Measurements from ENCODE around the gene FOXD4.
"Not testable (repeated sequence)": the region's sequence is repeated elsewhere in the genome, so short reads cannot be mapped to it uniquely, and the experiment has no call there.

DNA sequence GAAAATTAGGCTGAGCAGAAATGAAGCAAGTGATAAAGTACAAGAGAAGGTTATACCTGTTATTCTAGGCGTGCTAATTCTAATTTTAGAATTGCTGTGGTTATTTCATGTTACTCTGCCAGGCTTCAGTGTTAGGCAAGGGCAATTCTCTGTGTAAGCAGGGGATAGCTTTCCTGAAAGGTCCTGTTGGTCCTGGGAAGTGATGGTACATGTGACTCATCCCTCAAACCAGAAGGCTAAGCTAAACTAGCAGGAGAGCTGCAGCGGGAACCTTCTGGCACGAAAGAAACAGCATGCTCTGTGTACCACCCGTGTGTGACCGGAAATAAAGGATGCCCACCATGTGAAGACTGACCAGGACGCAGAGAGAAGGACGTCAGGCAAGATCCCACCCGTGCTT is 8.7 kb downstream of the FOXD4 start:
- not testable (repeated sequence) for TF ChIP-seq POLR2AphosphoS5 (IDR thresholded peaks at IDR 0.05)
- TF ChIP-seq, protein P1, sequence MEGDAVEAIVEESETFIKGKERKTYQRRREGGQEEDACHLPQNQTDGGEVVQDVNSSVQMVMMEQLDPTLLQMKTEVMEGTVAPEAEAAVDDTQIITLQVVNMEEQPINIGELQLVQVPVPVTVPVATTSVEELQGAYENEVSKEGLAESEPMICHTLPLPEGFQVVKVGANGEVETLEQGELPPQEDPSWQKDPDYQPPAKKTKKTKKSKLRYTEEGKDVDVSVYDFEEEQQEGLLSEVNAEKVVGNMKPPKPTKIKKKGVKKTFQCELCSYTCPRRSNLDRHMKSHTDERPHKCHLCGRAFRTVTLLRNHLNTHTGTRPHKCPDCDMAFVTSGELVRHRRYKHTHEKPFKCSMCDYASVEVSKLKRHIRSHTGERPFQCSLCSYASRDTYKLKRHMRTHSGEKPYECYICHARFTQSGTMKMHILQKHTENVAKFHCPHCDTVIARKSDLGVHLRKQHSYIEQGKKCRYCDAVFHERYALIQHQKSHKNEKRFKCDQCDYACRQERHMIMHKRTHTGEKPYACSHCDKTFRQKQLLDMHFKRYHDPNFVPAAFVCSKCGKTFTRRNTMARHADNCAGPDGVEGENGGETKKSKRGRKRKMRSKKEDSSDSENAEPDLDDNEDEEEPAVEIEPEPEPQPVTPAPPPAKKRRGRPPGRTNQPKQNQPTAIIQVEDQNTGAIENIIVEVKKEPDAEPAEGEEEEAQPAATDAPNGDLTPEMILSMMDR (IDR thresholded peaks at IDR 0.05 in 8 of 11, conservative IDR thresholded peaks at IDR 0.05 in 3 of 11), result not testable (repeated sequence)
